HG03103 (cell line): ENCODE measurements around the gene COTL1.

ENCODE experiments used
- ATAC-seq: cut with Tn5 transposase; IDR thresholded peaks from one replicate; pipeline ENCODE4 v1.9.1; 2021; ENCODE audit warnings: low read depth; ENCODE audit not compliant: unreplicated experiment

The COTL1 gene

GRCh38 chr16:84614968-84615813, 2.7 kb downstream of the COTL1 start:
- ATAC-seq: no peak

GRCh38 chr16:84614623-84614967, 3.3 kb downstream of the COTL1 start:
- ATAC-seq: no peak

- no peak for ATAC-seq
Observed at GRCh38 chr16:84614073-84614459, 3.8 kb downstream of the COTL1 start.

GRCh38 chr16:84613408-84614072, 4.3 kb downstream of the COTL1 start:
- no peak for ATAC-seq

- no peak for ATAC-seq
Observed at GRCh38 chr16:84612686-84613085, 5.2 kb downstream of the COTL1 start.

GRCh38 chr16:84611041-84611440, 6.8 kb downstream of the COTL1 start:
- ATAC-seq: no peak

- no peak for ATAC-seq
Observed at GRCh38 chr16:84610376-84610775, 7.5 kb downstream of the COTL1 start.

- no peak for ATAC-seq
Observed at GRCh38 chr16:84609563-84610177, 8.2 kb downstream of the COTL1 start.

GRCh38 chr16:84608282-84608681, 9.6 kb downstream of the COTL1 start:
- ATAC-seq: no peak

- peak; percentile 52 for ATAC-seq
Observed at GRCh38 chr16:84607694-84608093, 10.2 kb downstream of the COTL1 start.

- ATAC-seq: no peak
Observed at GRCh38 chr16:84607061-84607460, 10.8 kb downstream of the COTL1 start.

- ATAC-seq: no peak
Observed at GRCh38 chr16:84606081-84606875, 11.6 kb downstream of the COTL1 start.

- ATAC-seq: no peak
Observed at GRCh38 chr16:84605339-84605848, 12.5 kb downstream of the COTL1 start.

- ATAC-seq: no peak
Observed at GRCh38 chr16:84604477-84605013, 13.3 kb downstream of the COTL1 start.

GRCh38 chr16:84603940-84604339, 13.9 kb downstream of the COTL1 start:
- no peak for ATAC-seq

- ATAC-seq: no peak
Observed at GRCh38 chr16:84603140-84603816, 14.6 kb downstream of the COTL1 start.

GRCh38 chr16:84600343-84601229, 17.3 kb downstream of the COTL1 start:
- peak; percentile 67 for ATAC-seq

GRCh38 chr16:84599521-84600202, 18.2 kb downstream of the COTL1 start:
- no peak for ATAC-seq
